OCI-LY3 (cell line): ENCODE measurements around the gene SLC2A4RG.

Experiments used
- CTCF ChIP-seq: fragments of 200-600, 300-600 bp; sonication (generic); IDR thresholded peaks from 2 replicates; pipeline ENCODE4 v1.5.1; 2014; ENCODE audit warnings: antibody characterized with exemption, low read length, low read depth
- EZH2phosphoT487 ChIP-seq: fragments of 200-600 bp; shearing (Covaris generic); IDR thresholded peaks from 2 replicates; pipeline ENCODE4 v1.6.1; 2018; ENCODE audit warnings: antibody characterized with exemption, mixed run types, low read depth

GRCh38 chr20:63706852-63707557, 32.6 kb upstream of the SLC2A4RG start:
- TF ChIP-seq CTCF: peak; percentile 75
- no peak for TF ChIP-seq EZH2phosphoT487
